GM19238 (cell line): ENCODE results near the gene SPTB.

Experiments used
- DNase-seq: peaks from one replicate; pipeline ENCODE4 v3.0.0; 2011; ENCODE audit warnings: low spot score; ENCODE audit not compliant: insufficient read length

SPTB gene

DNA sequence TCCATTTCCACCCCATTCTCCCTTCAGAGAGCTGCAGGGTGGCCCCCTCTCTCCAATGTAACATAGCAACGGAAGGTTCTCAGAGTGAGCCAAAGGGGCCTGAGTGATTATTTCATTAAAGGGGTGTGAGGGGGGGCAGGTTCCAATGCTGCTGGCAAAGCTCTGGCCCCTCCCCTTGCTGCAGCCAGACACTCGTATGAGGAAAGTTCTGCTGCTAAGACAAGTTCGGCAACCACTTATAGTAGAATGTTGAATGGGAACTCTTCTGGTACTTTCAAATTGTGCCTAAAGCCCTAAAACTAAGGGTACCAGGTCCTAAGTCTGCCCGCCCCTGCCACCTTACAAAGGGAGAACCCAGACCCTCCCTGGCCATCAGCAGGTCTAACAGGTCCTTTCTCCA is 125.7 kb downstream of the SPTB start:
- DNase-seq: no peak

DNA sequence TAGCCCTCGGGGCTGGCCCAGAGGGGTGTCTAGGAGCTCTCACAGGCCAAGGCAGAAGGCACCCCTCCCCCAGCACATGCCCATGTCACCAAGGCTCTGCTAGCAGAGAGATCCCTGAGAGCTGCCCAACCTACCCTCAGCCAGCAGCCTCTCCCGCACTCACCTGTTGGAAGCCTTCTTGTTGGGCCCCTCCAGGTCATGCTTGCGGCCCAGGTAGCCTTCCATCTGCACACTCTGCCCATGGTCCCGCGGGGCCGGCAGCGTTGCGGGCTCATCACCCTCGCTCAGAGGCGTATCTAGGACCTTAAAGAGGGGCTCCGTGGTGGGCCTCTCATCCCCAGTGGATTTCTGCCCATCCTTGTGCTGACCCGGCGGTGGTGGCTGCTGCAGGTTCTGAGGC is 126.3 kb downstream of the SPTB start:
- no peak for DNase-seq

DNA sequence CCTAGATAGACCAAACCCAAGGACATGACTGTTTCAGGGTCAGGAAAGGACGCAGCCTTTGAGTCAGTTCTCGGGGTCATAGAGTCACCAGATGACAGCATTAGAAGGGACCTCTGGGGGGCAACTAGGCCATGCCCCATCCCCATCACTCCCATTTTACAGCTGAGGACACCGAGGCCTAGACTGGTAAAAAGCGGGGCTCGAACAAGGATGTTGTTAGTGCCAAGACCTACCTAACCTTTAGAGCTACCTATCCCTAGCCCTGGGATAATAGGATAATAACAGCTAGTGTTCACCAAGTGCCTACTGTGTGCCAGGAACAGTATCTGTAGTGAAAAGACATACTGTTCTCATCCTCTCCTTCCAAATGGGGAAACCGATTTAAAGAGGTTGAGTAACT is 126.8 kb downstream of the SPTB start:
- DNase-seq: no peak

GRCh38 chr14:64748995-64749714 is 130.6 kb downstream of the SPTB start:
- no peak for DNase-seq

- no peak for DNase-seq
Measured at GRCh38 chr14:64748521-64748920, 131.2 kb downstream of the SPTB start.

GRCh38 chr14:64747327-64747726 is 132.4 kb downstream of the SPTB start:
- DNase-seq: no peak

GRCh38 chr14:64746298-64747250 is 133.1 kb downstream of the SPTB start:
- no peak for DNase-seq

- no peak for DNase-seq
Measured at GRCh38 chr14:64745511-64746091, 134.1 kb downstream of the SPTB start.

DNA sequence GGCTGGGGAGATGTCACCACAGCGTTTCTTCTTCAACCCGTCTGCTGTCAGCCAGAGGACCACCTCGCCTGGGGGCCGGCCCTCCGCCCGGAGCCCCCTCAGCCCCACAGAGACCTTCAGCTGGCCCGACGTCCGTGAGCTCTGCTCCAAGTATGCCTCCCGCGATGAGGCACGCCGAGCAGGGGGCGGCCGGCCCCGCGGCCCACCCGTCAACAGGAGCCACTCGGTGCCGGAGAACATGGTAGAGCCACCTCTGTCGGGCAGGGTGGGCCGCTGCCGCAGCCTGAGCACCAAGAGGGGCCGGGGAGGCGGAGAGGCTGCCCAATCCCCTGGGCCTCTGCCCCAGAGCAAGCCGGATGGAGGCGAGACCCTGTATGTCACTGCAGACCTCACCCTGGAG is 136.6 kb downstream of the SPTB start:
- no peak for DNase-seq

- no peak for DNase-seq
Measured at GRCh38 chr14:64741961-64742360, 137.7 kb downstream of the SPTB start.

GRCh38 chr14:64741200-64741599 is 138.5 kb downstream of the SPTB start:
- no peak for DNase-seq

- DNase-seq: no peak
Measured at GRCh38 chr14:64738281-64738804, 141.4 kb downstream of the SPTB start.

GRCh38 chr14:64737391-64738280 is 142.1 kb downstream of the SPTB start:
- no peak for DNase-seq

- DNase-seq: no peak
Measured at GRCh38 chr14:64736271-64737169, 143.2 kb downstream of the SPTB start.

DNA sequence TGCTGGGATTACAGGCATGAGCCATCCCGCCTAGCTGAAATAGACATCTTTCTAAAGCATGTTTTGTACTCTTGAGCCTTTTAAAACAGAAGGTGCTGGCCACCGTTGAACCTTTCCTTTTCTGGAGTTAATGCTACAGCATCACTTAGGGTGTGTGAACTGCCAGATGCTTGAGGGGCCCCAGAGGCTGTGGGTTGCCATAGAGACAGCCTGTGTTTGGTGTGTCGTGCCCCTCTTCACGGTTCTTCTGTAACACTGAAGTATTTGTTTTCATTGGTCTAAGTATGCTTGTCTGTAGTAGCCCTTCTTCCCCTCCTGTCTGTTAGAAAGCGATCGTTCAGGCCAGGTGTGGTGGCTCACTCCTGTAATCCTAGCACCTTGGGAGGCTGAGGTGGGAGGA is 144.7 kb downstream of the SPTB start:
- DNase-seq: no peak

DNA sequence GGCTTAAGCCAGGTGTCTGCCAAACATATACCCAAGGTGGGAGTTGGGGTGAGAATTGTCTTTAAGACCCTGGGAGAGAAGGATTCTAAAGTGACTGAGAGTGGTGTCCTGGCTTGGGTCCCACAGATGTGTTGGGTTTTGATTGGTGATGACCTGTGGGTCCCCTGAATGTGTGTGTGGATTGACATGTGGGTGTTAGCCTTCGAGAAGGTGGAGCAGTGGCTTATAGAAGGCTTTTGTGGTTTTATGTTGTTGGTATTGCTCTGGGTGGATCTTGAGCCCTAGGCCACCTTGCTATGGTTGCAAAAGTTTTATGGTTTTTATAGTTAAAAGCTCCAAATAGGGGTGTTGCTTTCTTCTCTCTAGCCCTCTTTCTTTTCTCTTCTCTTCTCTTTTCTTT is 145.8 kb downstream of the SPTB start:
- DNase-seq: no peak

- DNase-seq: no peak
Measured at GRCh38 chr14:64733321-64733720, 146.4 kb downstream of the SPTB start.

DNA sequence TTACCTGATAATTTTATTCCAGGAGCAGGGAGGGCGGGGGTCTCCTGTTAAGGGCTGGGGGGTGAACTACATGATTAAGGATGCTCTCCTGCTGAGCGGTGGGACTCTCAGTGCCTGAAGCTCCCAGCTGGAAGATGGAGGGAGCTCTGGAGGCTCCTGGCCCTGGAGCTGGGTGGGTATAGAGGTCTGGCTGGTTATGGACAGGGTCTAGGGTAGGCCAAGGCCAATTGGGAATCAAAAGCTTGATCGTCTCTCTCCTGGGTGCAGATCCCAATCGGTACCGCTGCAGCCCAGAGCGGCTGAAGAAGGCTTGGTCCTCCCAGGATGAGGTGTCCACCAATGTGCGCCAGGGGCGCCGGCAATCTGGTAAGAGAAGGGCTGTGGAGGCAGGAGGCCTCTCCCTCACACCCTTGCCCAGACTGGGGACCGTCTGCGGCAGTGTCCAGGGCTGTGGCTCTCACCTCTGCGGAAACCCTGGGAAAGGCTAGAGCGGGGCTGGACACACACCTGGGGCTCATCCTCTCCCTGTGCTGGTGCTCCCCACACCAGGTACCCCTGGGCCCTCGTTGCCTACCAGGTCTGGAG is 147.1 kb downstream of the SPTB start:
- DNase-seq: no peak

- no peak for DNase-seq
Measured at GRCh38 chr14:64732066-64732465, 147.6 kb downstream of the SPTB start.
